RWPE2 (cell line): ENCODE results near the gene ARFGAP3.

Experiments
- ATAC-seq: fragments of 200-7000 bp; cut with Tn5 transposase; 3 replicates; pipeline ENCODE4 v1.9.1; 2021; ENCODE audit warnings: low read depth
- DNase-seq: peaks from one replicate; pipeline ENCODE4 v3.0.0-alpha.2; 2020; ENCODE audit warnings: low spot score
- H3K27ac ChIP-seq: fragments of 450-650 bp; 2 replicates; pipeline ENCODE4 v1.5.1; 2017; ENCODE audit warnings: mild to moderate bottlenecking; ENCODE audit not compliant: poor library complexity, severe bottlenecking
- H3K27me3 ChIP-seq: fragments of 250-450 bp; sonication (Bioruptor Pico); 2 replicates; pipeline ENCODE4 v1.5.1; 2021; ENCODE audit warnings: mild to moderate bottlenecking, moderate library complexity; ENCODE audit not compliant: insufficient read depth, poor library complexity, severe bottlenecking
- H3K36me3 ChIP-seq: fragments of 250-450 bp; sonication (Bioruptor Pico); 2 replicates; pipeline ENCODE4 v1.5.1; 2020; ENCODE audit warnings: low read depth, mild to moderate bottlenecking, moderate library complexity
- H3K4me1 ChIP-seq: fragments of 250-450 bp; sonication (Bioruptor Pico); 2 replicates; pipeline ENCODE4 v1.5.1; 2021; ENCODE audit warnings: mild to moderate bottlenecking, moderate library complexity; ENCODE audit not compliant: insufficient read depth, poor library complexity, severe bottlenecking
- H3K4me3 ChIP-seq: fragments of 250-450 bp; sonication (Bioruptor Pico); 2 replicates; pipeline ENCODE4 v1.5.1; 2021; ENCODE audit warnings: mild to moderate bottlenecking, moderate library complexity; ENCODE audit not compliant: severe bottlenecking
- H3K9me3 ChIP-seq: fragments of 250-450 bp; sonication (Bioruptor Pico); 2 replicates; pipeline ENCODE4 v1.5.1; 2021; ENCODE audit warnings: mild to moderate bottlenecking, moderate library complexity; ENCODE audit not compliant: severe bottlenecking
- TF ChIP-seq, protein P1 (sequence below): fragments of 450-650 bp; IDR thresholded peaks from one replicate; pipeline ENCODE4 v1.5.1; 2017; ENCODE audit warnings: mild to moderate bottlenecking, moderate library complexity; ENCODE audit not compliant: poor library complexity, severe bottlenecking

The ARFGAP3 gene

DNA sequence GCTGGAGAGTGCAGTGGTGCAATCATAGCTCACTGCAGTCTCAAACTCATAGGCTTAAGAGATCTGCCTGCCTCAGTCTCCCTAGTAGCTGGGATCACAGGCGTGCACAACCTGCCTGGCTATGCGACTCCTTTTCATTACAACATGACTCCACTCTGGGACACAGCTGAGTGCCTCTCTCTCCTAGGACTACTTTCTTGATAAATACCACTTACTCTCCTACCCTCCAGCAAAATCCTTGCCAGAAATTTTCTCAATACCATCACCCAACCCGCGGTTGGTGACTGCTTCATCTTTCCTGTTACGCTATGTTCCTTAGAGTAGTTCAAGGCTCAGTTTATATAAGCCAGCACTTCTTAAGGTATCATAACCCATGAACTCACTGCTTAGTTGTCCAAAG lies 26.9 kb downstream of the ARFGAP3 start:
- Histone ChIP-seq H3K36me3 (peaks cover 77% of the 10 kb centered on the region), H3K27ac (no peak overlapping the region), H3K27me3 (no peaks in the 10 kb centered on the region)

GRCh38 chr22:42829302-42829701 lies 27.8 kb downstream of the ARFGAP3 start:
- Histone ChIP-seq H3K4me1 (no peaks in the 10 kb centered on the region), H3K36me3 (peaks cover 77% of the 10 kb centered on the region), H3K27me3 (no peaks in the 10 kb centered on the region), H3K27ac (no peak overlapping the region), H3K4me3 (no peak overlapping the region), H3K9me3 (no peaks in the 10 kb centered on the region)
- ATAC-seq = no peak
- DNase-seq = no peak
- TF ChIP-seq, protein P1, sequence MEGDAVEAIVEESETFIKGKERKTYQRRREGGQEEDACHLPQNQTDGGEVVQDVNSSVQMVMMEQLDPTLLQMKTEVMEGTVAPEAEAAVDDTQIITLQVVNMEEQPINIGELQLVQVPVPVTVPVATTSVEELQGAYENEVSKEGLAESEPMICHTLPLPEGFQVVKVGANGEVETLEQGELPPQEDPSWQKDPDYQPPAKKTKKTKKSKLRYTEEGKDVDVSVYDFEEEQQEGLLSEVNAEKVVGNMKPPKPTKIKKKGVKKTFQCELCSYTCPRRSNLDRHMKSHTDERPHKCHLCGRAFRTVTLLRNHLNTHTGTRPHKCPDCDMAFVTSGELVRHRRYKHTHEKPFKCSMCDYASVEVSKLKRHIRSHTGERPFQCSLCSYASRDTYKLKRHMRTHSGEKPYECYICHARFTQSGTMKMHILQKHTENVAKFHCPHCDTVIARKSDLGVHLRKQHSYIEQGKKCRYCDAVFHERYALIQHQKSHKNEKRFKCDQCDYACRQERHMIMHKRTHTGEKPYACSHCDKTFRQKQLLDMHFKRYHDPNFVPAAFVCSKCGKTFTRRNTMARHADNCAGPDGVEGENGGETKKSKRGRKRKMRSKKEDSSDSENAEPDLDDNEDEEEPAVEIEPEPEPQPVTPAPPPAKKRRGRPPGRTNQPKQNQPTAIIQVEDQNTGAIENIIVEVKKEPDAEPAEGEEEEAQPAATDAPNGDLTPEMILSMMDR = no peak

More for the DNA sequence above, 26.9 kb downstream of the ARFGAP3 start:
- no peaks in the 10 kb centered on the region for H3K4me1 ChIP-seq
- TF ChIP-seq, protein P1 = no peak
- no peaks in the 10 kb centered on the region for H3K9me3 ChIP-seq
- H3K4me3 ChIP-seq = no peak overlapping the region
- ATAC-seq (no peak), DNase-seq (no peak)

- no peak for ATAC-seq
- TF ChIP-seq, protein P1 = no peak
- Histone ChIP-seq H3K9me3 (no peaks in the 10 kb centered on the region), H3K27ac (no peak overlapping the region), H3K4me1 (no peaks in the 10 kb centered on the region), H3K4me3 (no peak overlapping the region), H3K36me3 (peaks cover 86% of the 10 kb centered on the region), H3K27me3 (no peaks in the 10 kb centered on the region)
- DNase-seq = no peak
These were observed 31.3 kb downstream of the ARFGAP3 start for GRCh38 chr22:42825796-42826195.

- H3K36me3 ChIP-seq = peaks cover 63% of the 10 kb centered on the region
- no peaks in the 10 kb centered on the region for H3K9me3 ChIP-seq
- H3K27ac ChIP-seq = no peak overlapping the region
- H3K27me3 ChIP-seq = no peaks in the 10 kb centered on the region
- H3K4me1 ChIP-seq = peaks cover 8% of the 10 kb centered on the region
- TF ChIP-seq, protein P1 = no peak
- H3K4me3 ChIP-seq = no peak overlapping the region
- no peak for ATAC-seq
- DNase-seq = no peak
These were observed 35.7 kb downstream of the ARFGAP3 start for GRCh38 chr22:42821386-42821785.

GRCh38 chr22:42820045-42820763 lies 36.9 kb downstream of the ARFGAP3 start:
- ATAC-seq = peak; percentile 66; the same call in 2 of the 3 replicates
- Histone ChIP-seq H3K4me3 (no peak overlapping the region), H3K27me3 (no peaks in the 10 kb centered on the region), H3K9me3 (no peaks in the 10 kb centered on the region), H3K27ac (peak overlapping the region; percentile 17), H3K4me1 (peaks cover 8% of the 10 kb centered on the region), H3K36me3 (peaks cover 66% of the 10 kb centered on the region)
- DNase-seq = no peak
- TF ChIP-seq, protein P1 = peak; percentile 27
